Neural cell (in vitro differentiated cells): Measurements from ENCODE around the gene NDFIP1.

Experiments
- CTCF ChIP-seq: fragments of 450-650 bp; IDR thresholded peaks from 2 replicates; pipeline ENCODE4 v1.5.1; 2014; ENCODE audit warnings: antibody characterized with exemption, mild to moderate bottlenecking, moderate library complexity; ENCODE audit not compliant: poor library complexity, severe bottlenecking
- EP300 ChIP-seq: fragments of 450-650 bp; conservative IDR thresholded peaks from 2 replicates; pipeline ENCODE4 v1.6.1; 2014; ENCODE audit warnings: antibody characterized with exemption, mild to moderate bottlenecking, moderate library complexity; ENCODE audit not compliant: poor library complexity, severe bottlenecking
- EZH2 ChIP-seq: fragments of 200-600, 300-800 bp; shearing (Covaris generic), sonication (generic); IDR thresholded peaks from 2 replicates; pipeline ENCODE4 v1.6.1; 2014; ENCODE audit warnings: antibody characterized with exemption, low read length, borderline replicate concordance, mild to moderate bottlenecking; ENCODE audit not compliant: insufficient read depth, poor library complexity, severe bottlenecking
- MXI1 ChIP-seq: fragments of 450-650 bp; conservative IDR thresholded peaks from 2 replicates; pipeline ENCODE4 v1.6.1; 2014; ENCODE audit warnings: antibody characterized with exemption, mild to moderate bottlenecking; ENCODE audit not compliant: poor library complexity, severe bottlenecking
- POLR2AphosphoS5 ChIP-seq: IDR thresholded peaks from 2 replicates; pipeline ENCODE4 v1.6.1; 2012
- RAD21 ChIP-seq: fragments of 450-650 bp; conservative IDR thresholded peaks from 2 replicates; pipeline ENCODE4 v1.6.1; 2014; ENCODE audit warnings: antibody characterized with exemption, mild to moderate bottlenecking, moderate library complexity
- REST ChIP-seq: IDR thresholded peaks from 2 replicates; pipeline ENCODE4 v1.6.1; 2012; ENCODE audit warnings: borderline replicate concordance
- TAF1 ChIP-seq: IDR thresholded peaks from 2 replicates; pipeline ENCODE4 v1.6.1; 2012; ENCODE audit warnings: low read depth

GRCh38 chr5:142192286-142193113 lies 83.9 kb downstream of the NDFIP1 start:
- TF ChIP-seq TAF1 (no peak), EZH2 (no peak), CTCF (no peak), POLR2AphosphoS5 (no peak), EP300 (no peak), REST (no peak), MXI1 (no peak), RAD21 (no peak)
